Measurements from ENCODE around the gene SLC6A8. TPM values are rescaled to one million over a fixed set of nuclear protein-coding genes. Genes with fewer than 3 reads are reported as not detected.

Gene SLC6A8
- polyA plus RNA-seq, 1 experiment: 6.9 TPM

DNA sequence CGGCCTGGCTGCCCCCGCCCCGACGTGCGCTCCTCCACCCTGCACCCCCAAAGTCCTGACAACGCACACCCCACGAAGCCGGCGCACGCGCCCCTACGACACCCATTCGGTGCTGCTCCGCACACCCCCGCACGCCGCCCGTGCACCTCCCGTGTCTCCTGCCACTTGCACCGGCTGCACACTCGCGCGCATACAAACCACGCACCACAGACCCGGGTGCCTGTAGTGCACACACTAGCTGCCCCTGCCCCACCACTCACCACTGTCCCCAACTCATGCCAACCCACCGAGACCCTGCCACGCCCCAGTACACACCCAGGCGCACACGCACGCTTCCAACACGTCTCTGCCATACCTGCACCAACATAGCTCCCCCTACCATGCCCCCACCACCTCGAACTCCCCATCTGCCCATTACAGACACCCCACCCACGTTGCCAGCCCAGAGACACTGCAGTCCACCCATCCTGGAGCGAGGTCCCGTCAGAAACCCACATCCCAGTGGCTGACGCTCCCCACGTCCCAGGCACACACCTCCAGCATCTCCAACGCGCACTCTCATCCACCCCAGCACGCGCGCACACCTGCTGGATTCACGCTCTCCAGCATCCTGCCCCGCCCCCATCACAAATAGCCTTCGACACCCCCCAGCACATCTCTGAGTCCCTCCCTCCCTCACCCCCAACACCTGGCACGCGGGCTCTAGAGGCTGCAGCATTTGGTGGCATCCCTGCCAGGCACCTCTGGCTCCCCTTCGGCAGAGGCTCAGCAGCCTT, 44.9 kb upstream of the SLC6A8 start:
- no peak for TF ChIP-seq CTCF (IDR thresholded peaks at IDR 0.05; ENCODE audit: low read depth, low read length)
- no peak overlapping the region for H3K4me3 ChIP-seq (ENCODE audit: low read depth, low read length)
- ChIA-PET CTCF (no interaction called here), POLR2A (no interaction called here)
- peaks cover 48% of the 10 kb centered on the region for H3K27me3 ChIP-seq (ENCODE audit: control insufficient read depth, insufficient read depth, low read length)
- H3K27ac ChIP-seq (ENCODE audit: low read depth, low read length): no peak overlapping the region
- no peak for DNase-seq (ENCODE audit: low read depth, low spot score)
- no peaks in the 10 kb centered on the region for H3K9me3 ChIP-seq (ENCODE audit: control insufficient read depth, insufficient read depth, low read length)

GRCh38 chrX:153643431-153644351, 44.0 kb upstream of the SLC6A8 start:
- no peak overlapping the region for H3K27ac ChIP-seq (ENCODE audit: low read depth, low read length)
- H3K4me3 ChIP-seq (ENCODE audit: low read depth, low read length): no peak overlapping the region
- DNase-seq (ENCODE audit: low read depth, low spot score): no peak
- TF ChIP-seq CTCF (IDR thresholded peaks at IDR 0.05; ENCODE audit: low read depth, low read length): no peak
- no peaks in the 10 kb centered on the region for H3K9me3 ChIP-seq (ENCODE audit: control insufficient read depth, insufficient read depth, low read length)
- ChIA-PET CTCF (interaction anchor here (1.3 to 1.4 kb wide), 2 partner anchors 13 to 33 kb away, joined by 3 read pairs; no protein-coding TSS in a partner anchor), POLR2A (no interaction called here)
- peaks cover 53% of the 10 kb centered on the region for H3K27me3 ChIP-seq (ENCODE audit: control insufficient read depth, insufficient read depth, low read length)

GRCh38 chrX:153644356-153645125, 43.2 kb upstream of the SLC6A8 start:
- H3K4me3 ChIP-seq (ENCODE audit: low read depth, low read length): no peak overlapping the region
- TF ChIP-seq CTCF (IDR thresholded peaks at IDR 0.05; ENCODE audit: low read depth, low read length): no peak
- POLR2A ChIA-PET: no interaction called here
- CTCF ChIA-PET: interaction anchor here (1.0 to 1.7 kb wide), 5 partner anchors 12 to 106 kb away, joined by 3 to 5 read pairs (median 3); no protein-coding TSS in a partner anchor
- H3K9me3 ChIP-seq (ENCODE audit: control insufficient read depth, insufficient read depth, low read length): no peaks in the 10 kb centered on the region
- no peak overlapping the region for H3K27ac ChIP-seq (ENCODE audit: low read depth, low read length)
- DNase-seq (ENCODE audit: low read depth, low spot score): no peak
- peaks cover 53% of the 10 kb centered on the region for H3K27me3 ChIP-seq (ENCODE audit: control insufficient read depth, insufficient read depth, low read length)

DNA sequence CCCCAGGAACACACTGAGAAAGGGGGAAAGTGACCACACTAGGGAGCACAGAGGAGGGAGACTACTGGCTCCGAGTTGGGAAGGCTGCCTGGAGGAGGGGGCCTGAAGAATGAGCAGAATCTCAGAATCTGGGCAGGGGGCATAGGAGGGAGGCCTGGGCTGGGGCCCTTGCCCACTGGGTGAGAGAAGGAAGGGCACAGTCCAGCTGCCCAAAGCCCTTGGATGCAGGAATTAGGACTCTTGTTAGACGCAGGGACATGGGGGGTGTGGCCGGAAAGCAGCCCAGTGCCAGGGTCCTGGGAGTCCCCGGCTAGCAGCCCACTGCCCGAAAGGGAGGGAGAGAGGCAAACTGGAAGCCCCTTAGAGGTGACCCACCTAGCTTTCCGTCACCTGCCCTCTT, 42.6 kb upstream of the SLC6A8 start:
- Histone ChIP-seq H3K9me3 (ENCODE audit: control insufficient read depth, insufficient read depth, low read length) (no peaks in the 10 kb centered on the region), H3K27me3 (ENCODE audit: control insufficient read depth, insufficient read depth, low read length) (peaks cover 52% of the 10 kb centered on the region), H3K4me3 (ENCODE audit: low read depth, low read length) (no peak overlapping the region), H3K27ac (ENCODE audit: low read depth, low read length) (no peak overlapping the region)
- no peak for DNase-seq (ENCODE audit: low read depth, low spot score)
- TF ChIP-seq CTCF (IDR thresholded peaks at IDR 0.05; ENCODE audit: low read depth, low read length): no peak
- CTCF ChIA-PET: interaction anchor here (1.0 to 1.7 kb wide), 5 partner anchors 11 to 106 kb away, joined by 3 to 5 read pairs (median 3); no protein-coding TSS in a partner anchor
- POLR2A ChIA-PET: no interaction called here

Data from AG04450 (cell line).